Smooth muscle cell (in vitro differentiated cells): ENCODE measurements around the gene CHRNA4. TPM values are rescaled to one million over a fixed set of nuclear protein-coding genes. Genes with fewer than 3 reads are reported as not detected.
"Not testable (repeated sequence)": the region's sequence is repeated elsewhere in the genome, so short reads cannot be mapped to it uniquely, and the experiment has no call there.

Experiments
- DNase-seq: peaks from one replicate; lab custom pipeline; 2025; ENCODE audit not compliant: unreplicated experiment; lab: John Stamatoyannopoulos, UW
- H2AFZ ChIP-seq: fragments of 200-600 bp; sonication (generic); 2 replicates; pipeline ENCODE4 v1.6.0; 2016; ENCODE audit warnings: antibody characterized with exemption, low read depth, mild to moderate bottlenecking
- H3F3A ChIP-seq: fragments of 200-600 bp; sonication (generic); 2 replicates; pipeline ENCODE4 v1.6.0; 2017; ENCODE audit warnings: antibody characterized with exemption, low read depth
- H3K27ac ChIP-seq: fragments of 200-600 bp; sonication (generic); 2 replicates; pipeline ENCODE4 v1.5.1; 2016; ENCODE audit warnings: low read depth, mild to moderate bottlenecking
- H3K27me3 ChIP-seq: fragments of 200-600 bp; sonication (generic); 2 replicates; pipeline ENCODE4 v1.6.1; 2016; ENCODE audit warnings: low read depth, mild to moderate bottlenecking
- H3K36me3 ChIP-seq: fragments of 200-600 bp; sonication (generic); 2 replicates; pipeline ENCODE4 v1.5.1; 2016; ENCODE audit warnings: low read depth
- H3K4me1 ChIP-seq: fragments of 200-600 bp; sonication (generic); 2 replicates; pipeline ENCODE4 v1.5.1; 2016; ENCODE audit warnings: low read depth
- H3K4me2 ChIP-seq: fragments of 200-600 bp; sonication (generic); 2 replicates; pipeline ENCODE4 v1.6.0; 2016; ENCODE audit warnings: mild to moderate bottlenecking
- H3K4me3 ChIP-seq: fragments of 200-600 bp; sonication (generic); 2 replicates; pipeline ENCODE4 v1.5.1; 2016; ENCODE audit warnings: mild to moderate bottlenecking
- H3K79me2 ChIP-seq: fragments of 200-600 bp; sonication (generic); 2 replicates; pipeline ENCODE4 v1.6.0; 2016; ENCODE audit warnings: low read depth, mild to moderate bottlenecking
- H3K9ac ChIP-seq: fragments of 200-600 bp; sonication (generic); 2 replicates; pipeline ENCODE4 v1.6.0; 2016; ENCODE audit warnings: low read depth
- H3K9me3 ChIP-seq: fragments of 200-600 bp; sonication (generic); replicated peaks from 2 replicates; pipeline ENCODE4 v1.5.1; 2016; ENCODE audit warnings: low read depth
- H4K20me1 ChIP-seq: fragments of 200-600 bp; sonication (generic); 2 replicates; pipeline ENCODE4 v1.6.0; 2016; ENCODE audit warnings: low read depth
- WGBS: methylation state at CpG from one replicate; pipeline ENCODE4 v1.1.7; 2016; ENCODE audit warnings: low lambda C conversion rate; 5-methylcytosine and 5-hydroxymethylcytosine counted together
- polyA plus RNA-seq: library from polyadenylated mRNA; unstranded; fragments of >200 nt; fragmentation: Nextera tagmentation; extraction: Ambion mirVana; gene quantifications from 2 replicates; pipeline ENCODE4 v1.2.1, GENCODE V29; 2016
- total RNA-seq: library from RNA; depleted of rRNA; stranded (reverse); fragments of >200 nt; gene quantifications from 2 replicates; pipeline ENCODE4 v1.2.3, GENCODE V29; 2014
- TF ChIP-seq, protein P1 (sequence below): fragments of 200-600 bp; sonication (generic); IDR thresholded peaks from 2 replicates; pipeline ENCODE4 v1.5.1; 2017; ENCODE audit warnings: borderline replicate concordance, mild to moderate bottlenecking, antibody characterized with exemption; ENCODE audit not compliant: insufficient read depth, poor library complexity, severe bottlenecking

Gene CHRNA4
- total and polyA plus RNA-seq, 2 experiments from 2014 or later: 0.03 TPM; not detected in 1

DNA sequence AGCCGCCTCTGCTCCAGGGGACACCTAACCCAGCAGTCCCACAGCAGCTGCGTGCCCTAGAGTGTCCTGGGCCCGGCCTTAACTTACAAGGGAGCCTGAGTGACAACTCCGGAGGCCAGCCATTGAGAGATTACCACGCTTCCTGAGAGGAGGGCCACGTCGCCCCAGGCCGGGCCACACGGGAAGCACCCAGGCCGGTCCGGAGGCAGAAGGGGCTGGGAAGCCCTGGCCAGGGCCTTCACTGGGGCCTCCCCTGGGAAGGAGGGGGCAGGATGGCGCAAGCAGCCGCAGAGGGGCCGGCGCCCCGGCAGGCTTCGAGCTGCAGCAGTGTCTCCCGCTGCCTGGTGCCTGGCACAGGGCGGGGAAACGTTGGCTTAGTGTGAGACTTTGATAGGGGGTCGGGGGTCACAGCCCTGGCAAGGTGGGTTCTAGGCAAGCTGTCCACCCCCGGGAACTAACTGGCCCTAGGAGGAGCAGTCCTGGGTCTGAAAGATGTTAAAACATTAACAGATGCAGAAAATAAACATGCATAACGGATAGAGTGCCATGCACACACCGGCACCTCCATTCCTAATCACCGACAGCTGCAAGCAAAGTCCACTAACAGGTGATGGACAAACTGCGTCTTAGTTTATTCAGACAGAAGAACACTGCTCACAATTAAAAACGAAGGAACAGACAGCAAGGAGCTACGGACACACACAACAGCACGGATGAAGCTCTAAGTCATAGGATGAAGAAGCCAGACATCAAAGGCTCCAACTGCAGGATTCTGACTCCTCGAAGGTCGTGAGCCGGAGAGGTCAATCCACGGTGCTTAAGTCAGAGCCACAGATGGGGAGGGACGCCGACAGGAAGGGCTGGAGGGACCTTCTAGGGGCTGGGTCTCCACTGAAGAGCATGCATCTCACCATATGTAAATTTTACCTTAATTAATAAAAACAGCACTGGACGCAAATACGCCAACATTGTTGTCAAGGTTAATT lies 17.4 kb downstream of the CHRNA4 start:
- no peaks in the 10 kb centered on the region for H3K27me3 ChIP-seq
- H3K27ac ChIP-seq: no peak overlapping the region
- no peaks in the 10 kb centered on the region for H3F3A ChIP-seq
- no peaks in the 10 kb centered on the region for H3K36me3 ChIP-seq
- TF ChIP-seq, protein P1, sequence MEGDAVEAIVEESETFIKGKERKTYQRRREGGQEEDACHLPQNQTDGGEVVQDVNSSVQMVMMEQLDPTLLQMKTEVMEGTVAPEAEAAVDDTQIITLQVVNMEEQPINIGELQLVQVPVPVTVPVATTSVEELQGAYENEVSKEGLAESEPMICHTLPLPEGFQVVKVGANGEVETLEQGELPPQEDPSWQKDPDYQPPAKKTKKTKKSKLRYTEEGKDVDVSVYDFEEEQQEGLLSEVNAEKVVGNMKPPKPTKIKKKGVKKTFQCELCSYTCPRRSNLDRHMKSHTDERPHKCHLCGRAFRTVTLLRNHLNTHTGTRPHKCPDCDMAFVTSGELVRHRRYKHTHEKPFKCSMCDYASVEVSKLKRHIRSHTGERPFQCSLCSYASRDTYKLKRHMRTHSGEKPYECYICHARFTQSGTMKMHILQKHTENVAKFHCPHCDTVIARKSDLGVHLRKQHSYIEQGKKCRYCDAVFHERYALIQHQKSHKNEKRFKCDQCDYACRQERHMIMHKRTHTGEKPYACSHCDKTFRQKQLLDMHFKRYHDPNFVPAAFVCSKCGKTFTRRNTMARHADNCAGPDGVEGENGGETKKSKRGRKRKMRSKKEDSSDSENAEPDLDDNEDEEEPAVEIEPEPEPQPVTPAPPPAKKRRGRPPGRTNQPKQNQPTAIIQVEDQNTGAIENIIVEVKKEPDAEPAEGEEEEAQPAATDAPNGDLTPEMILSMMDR: no peak
- DNase-seq: no peak
- H3K9me3 ChIP-seq: no peaks in the 10 kb centered on the region
- H3K4me2 ChIP-seq: no peak overlapping the region
- no peak overlapping the region for H3K9ac ChIP-seq
- H3K4me3 ChIP-seq: no peak overlapping the region
- H4K20me1 ChIP-seq: no peaks in the 10 kb centered on the region
- no peaks in the 10 kb centered on the region for H3K79me2 ChIP-seq
- H3K4me1 ChIP-seq: no peaks in the 10 kb centered on the region
- 88% methylated on average over 37 of the region's 37 CpGs for WGBS
- H2AFZ ChIP-seq: no peak overlapping the region

DNA sequence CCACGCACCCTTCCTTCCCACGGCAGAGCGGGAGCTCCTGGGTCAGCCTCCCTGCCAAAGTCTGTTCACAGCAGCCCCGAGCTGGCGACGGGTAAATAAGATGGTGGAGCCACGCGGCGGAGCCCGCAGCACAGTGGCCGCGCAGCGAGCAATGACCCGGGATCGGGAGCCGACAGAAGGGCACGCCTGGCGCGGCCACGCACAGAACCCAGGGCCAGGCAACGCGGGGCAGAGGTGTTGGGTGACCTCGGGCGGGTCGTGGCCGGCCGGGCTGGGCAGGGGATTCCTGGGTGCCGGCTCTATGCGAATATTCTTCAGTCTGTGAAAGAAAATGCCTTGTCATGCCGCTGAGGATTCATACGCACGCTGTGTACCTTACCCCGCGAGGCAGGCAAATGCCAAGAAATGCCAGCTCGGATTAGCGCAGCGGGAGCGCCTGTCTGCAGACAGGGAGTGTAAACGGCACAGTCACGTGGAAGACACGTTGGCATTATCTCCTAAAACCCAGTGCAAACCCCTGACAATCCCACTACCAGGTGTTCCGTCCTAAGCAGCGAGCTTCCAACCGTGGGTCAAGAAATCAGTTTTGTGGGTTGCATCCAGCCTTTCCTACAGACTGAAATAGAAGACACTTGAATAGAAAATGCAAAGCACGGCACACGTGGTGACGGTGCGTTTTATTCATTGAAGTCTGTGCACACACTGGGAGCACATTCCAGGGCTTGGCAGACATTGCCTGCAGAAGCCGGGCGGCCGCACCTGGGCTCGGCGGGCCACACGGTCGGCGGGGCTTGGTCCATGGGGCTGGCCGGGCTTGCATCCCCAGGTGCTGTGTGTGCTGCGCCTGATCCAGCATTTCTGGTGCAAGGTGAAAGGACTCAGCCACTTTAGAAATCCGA lies 18.3 kb downstream of the CHRNA4 start:
- Histone ChIP-seq H3K27me3 (no peaks in the 10 kb centered on the region), H4K20me1 (no peaks in the 10 kb centered on the region), H3K9me3 (no peaks in the 10 kb centered on the region), H2AFZ (no peak overlapping the region), H3K9ac (no peak overlapping the region), H3K4me1 (no peaks in the 10 kb centered on the region), H3K4me2 (no peak overlapping the region), H3K79me2 (no peaks in the 10 kb centered on the region), H3K4me3 (no peak overlapping the region), H3K36me3 (no peaks in the 10 kb centered on the region), H3K27ac (no peak overlapping the region), H3F3A (no peaks in the 10 kb centered on the region)
- DNase-seq: no peak
- TF ChIP-seq, protein P1: no peak
- WGBS: 94% methylated on average over 59 of the region's 59 CpGs

DNA sequence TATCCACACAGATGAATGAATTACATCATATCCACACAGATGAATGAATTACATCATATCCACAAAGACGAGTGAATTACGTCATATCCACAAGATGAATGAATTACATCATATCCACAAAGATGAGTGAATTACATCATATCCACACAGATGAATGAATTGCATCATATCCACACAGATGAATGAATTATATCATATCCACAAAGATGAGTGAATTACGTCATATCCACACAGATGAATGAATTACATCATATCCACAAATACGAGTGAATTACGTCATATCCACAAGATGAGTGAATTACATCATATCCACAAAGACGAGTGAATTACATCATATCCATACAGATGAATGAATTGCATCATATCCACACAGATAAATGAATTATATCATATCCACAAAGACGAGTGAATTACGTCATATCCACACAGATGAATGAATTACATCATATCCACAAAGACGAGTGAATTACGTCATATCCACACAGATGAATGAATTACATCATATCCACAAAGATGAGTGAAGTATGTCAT lies 20.9 kb downstream of the CHRNA4 start:
- H4K20me1 ChIP-seq, H3K9me3 ChIP-seq, H3F3A ChIP-seq, H3K9ac ChIP-seq, H3K79me2 ChIP-seq, H3K27ac ChIP-seq, H3K27me3 ChIP-seq, H2AFZ ChIP-seq, H3K4me1 ChIP-seq, H3K36me3 ChIP-seq, H3K4me2 ChIP-seq, H3K4me3 ChIP-seq, DNase-seq: not testable (repeated sequence)
- 93% methylated on average over 10 of the region's 10 CpGs for WGBS

DNA sequence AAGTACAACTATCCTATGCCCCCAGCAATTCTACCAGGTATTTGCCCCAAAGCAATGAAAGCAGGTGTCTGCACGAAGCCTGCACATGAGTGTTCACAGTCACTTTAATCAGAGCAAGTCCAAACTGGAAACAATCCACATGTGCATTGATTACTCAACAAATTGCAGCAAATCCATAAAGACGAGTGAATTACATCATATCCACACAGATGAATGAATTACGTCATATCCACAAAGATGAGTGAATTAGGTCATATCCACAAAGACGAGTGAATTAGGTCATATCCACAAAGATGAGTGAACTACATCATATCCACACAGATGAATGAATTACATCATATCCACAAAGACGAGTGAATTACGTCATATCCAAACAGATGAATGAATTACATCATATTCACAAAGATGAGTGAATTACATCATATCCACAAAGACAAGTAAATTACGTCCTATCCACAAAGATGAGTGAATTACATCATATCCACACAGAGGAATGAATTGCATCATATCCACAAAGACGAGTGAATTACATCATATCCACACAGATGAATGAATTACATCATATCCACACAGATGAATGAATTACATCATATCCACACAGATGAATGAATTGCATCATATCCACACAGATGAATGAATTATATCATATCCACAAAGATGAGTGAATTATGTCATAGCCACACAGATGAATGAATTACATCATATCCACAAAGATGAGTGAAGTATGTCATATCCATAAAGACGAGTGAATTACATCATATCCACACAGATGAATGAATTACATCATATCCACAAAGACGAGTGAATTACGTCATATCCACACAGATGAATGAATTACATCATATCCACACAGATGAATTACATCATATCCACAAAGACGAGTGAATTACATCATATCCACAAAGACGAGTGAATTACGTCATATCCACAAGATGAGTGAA lies 21.7 kb downstream of the CHRNA4 start:
- DNase-seq, H3K4me3 ChIP-seq, H3K36me3 ChIP-seq, H2AFZ ChIP-seq, H3F3A ChIP-seq, H3K4me2 ChIP-seq, H3K9ac ChIP-seq, H4K20me1 ChIP-seq, H3K27ac ChIP-seq, H3K9me3 ChIP-seq, H3K79me2 ChIP-seq, H3K4me1 ChIP-seq, H3K27me3 ChIP-seq: not testable (repeated sequence)
- WGBS: 81% methylated on average over 14 of the region's 14 CpGs
